ENCODE results near the gene SCN9A. TPM values are rescaled to one million over a fixed set of nuclear protein-coding genes. Genes with fewer than 3 reads are reported as not detected.
"Not testable (repeated sequence)": the region's sequence is repeated elsewhere in the genome, so short reads cannot be mapped to it uniquely, and the experiment has no call there.

The SCN9A gene
- total RNA-seq, 2 donors from 2014 or later, result 3.8 to 4.5 TPM

GRCh38 chr2:166223298-166223697 is 152.4 kb downstream of the SCN9A start:
- no peaks in the 10 kb centered on the region for H3K36me3 ChIP-seq

GRCh38 chr2:166211079-166211478 is 164.7 kb downstream of the SCN9A start:
- no peaks in the 10 kb centered on the region for H3K4me1 ChIP-seq (ENCODE audit: control insufficient read depth in 1 of 2, low read depth in 2 of 2)
- no peak for DNase-seq (ENCODE audit: low spot score)
- no peak for TF ChIP-seq CTCF (IDR thresholded peaks at IDR 0.05)
- H3K9me3 ChIP-seq, result peaks cover 10% of the 10 kb centered on the region
- no peak for ATAC-seq (ENCODE audit: insufficient number of reproducible peaks, low FRiP score, low read depth)
- H3K27ac ChIP-seq, result no peak overlapping the region
- H3K36me3 ChIP-seq, result no peaks in the 10 kb centered on the region
- no peak overlapping the region for H3K4me3 ChIP-seq
- no peaks in the 10 kb centered on the region for H3K27me3 ChIP-seq (replicated peaks; ENCODE audit: insufficient read depth)

More at GRCh38 chr2:166223298-166223697, 152.4 kb downstream of the SCN9A start:
- Histone ChIP-seq H3K27ac (no peak overlapping the region), H3K4me1 (ENCODE audit: control insufficient read depth in 1 of 2, low read depth in 2 of 2) (no peaks in the 10 kb centered on the region), H3K27me3 (replicated peaks; ENCODE audit: insufficient read depth) (no peaks in the 10 kb centered on the region), H3K4me3 (no peak overlapping the region), H3K9me3 (no peaks in the 10 kb centered on the region)
- DNase-seq (ENCODE audit: low spot score) (no peak), ATAC-seq (ENCODE audit: insufficient number of reproducible peaks, low FRiP score, low read depth) (no peak)
- TF ChIP-seq CTCF (IDR thresholded peaks at IDR 0.05), result no peak

GRCh38 chr2:166209944-166210343 is 165.8 kb downstream of the SCN9A start:
- ATAC-seq (ENCODE audit: insufficient number of reproducible peaks, low FRiP score, low read depth); H3K4me3 ChIP-seq; DNase-seq (ENCODE audit: low spot score); H3K27ac ChIP-seq; H3K4me1 ChIP-seq (ENCODE audit: control insufficient read depth in 1 of 2, low read depth in 2 of 2); H3K27me3 ChIP-seq (replicated peaks; ENCODE audit: insufficient read depth); H3K36me3 ChIP-seq: not testable (repeated sequence)
- peaks cover 13% of the 10 kb centered on the region for H3K9me3 ChIP-seq

- not testable (repeated sequence) for H3K27ac ChIP-seq; ATAC-seq (ENCODE audit: insufficient number of reproducible peaks, low FRiP score, low read depth); H3K36me3 ChIP-seq
Measured at GRCh38 chr2:166209367-166209766, 166.4 kb downstream of the SCN9A start.

GRCh38 chr2:166206153-166206552 is 169.6 kb downstream of the SCN9A start:
- not testable (repeated sequence) for H3K4me1 ChIP-seq (ENCODE audit: control insufficient read depth in 1 of 2, low read depth in 2 of 2); H3K36me3 ChIP-seq; H3K27me3 ChIP-seq (replicated peaks; ENCODE audit: insufficient read depth); ATAC-seq (ENCODE audit: insufficient number of reproducible peaks, low FRiP score, low read depth); H3K27ac ChIP-seq; H3K4me3 ChIP-seq; DNase-seq (ENCODE audit: low spot score)
- peaks cover 16% of the 10 kb centered on the region for H3K9me3 ChIP-seq

More at GRCh38 chr2:166209367-166209766, 166.4 kb downstream of the SCN9A start:
- H3K9me3 ChIP-seq, result peaks cover 13% of the 10 kb centered on the region
- H3K27me3 ChIP-seq (replicated peaks; ENCODE audit: insufficient read depth); H3K4me3 ChIP-seq; H3K4me1 ChIP-seq (ENCODE audit: control insufficient read depth in 1 of 2, low read depth in 2 of 2); DNase-seq (ENCODE audit: low spot score): not testable (repeated sequence)

- no peak for DNase-seq (ENCODE audit: low spot score)
- no peaks in the 10 kb centered on the region for H3K27me3 ChIP-seq (replicated peaks; ENCODE audit: insufficient read depth)
- ATAC-seq (ENCODE audit: insufficient number of reproducible peaks, low FRiP score, low read depth), result no peak
- H3K4me1 ChIP-seq (ENCODE audit: control insufficient read depth in 1 of 2, low read depth in 2 of 2), result no peaks in the 10 kb centered on the region
- no peak overlapping the region for H3K27ac ChIP-seq
- no peak for TF ChIP-seq CTCF (IDR thresholded peaks at IDR 0.05)
- H3K4me3 ChIP-seq, result no peak overlapping the region
- H3K9me3 ChIP-seq, result peaks cover 6% of the 10 kb centered on the region
- no peaks in the 10 kb centered on the region for H3K36me3 ChIP-seq
Measured at GRCh38 chr2:166202778-166203177, 173.0 kb downstream of the SCN9A start.

- ATAC-seq (ENCODE audit: insufficient number of reproducible peaks, low FRiP score, low read depth), result no peak
- no peak for TF ChIP-seq CTCF (IDR thresholded peaks at IDR 0.05)
- H3K27ac ChIP-seq, result no peak overlapping the region
Measured at GRCh38 chr2:166197446-166197845, 178.3 kb downstream of the SCN9A start.

More at GRCh38 chr2:166197446-166197845, 178.3 kb downstream of the SCN9A start:
- no peak for DNase-seq (ENCODE audit: low spot score)
- Histone ChIP-seq H3K9me3 (no peaks in the 10 kb centered on the region), H3K4me3 (no peak overlapping the region), H3K4me1 (ENCODE audit: control insufficient read depth in 1 of 2, low read depth in 2 of 2) (no peaks in the 10 kb centered on the region), H3K36me3 (no peaks in the 10 kb centered on the region), H3K27me3 (replicated peaks; ENCODE audit: insufficient read depth) (no peaks in the 10 kb centered on the region)
